ENCODE data around the gene SUPT20H. TPM values are rescaled to one million over a fixed set of nuclear protein-coding genes. Genes with fewer than 3 reads are reported as not detected.
A peak's percentile ranks its signal among the peaks of the same experiment; 100 is the strongest.
"Not testable (repeated sequence)": the region's sequence is repeated elsewhere in the genome, so short reads cannot be mapped to it uniquely, and the experiment has no call there.

Gene SUPT20H
- total RNA-seq, 1 donor from 2014 or later = 9.9 TPM

GRCh38 chr13:37069597-37070103 is 10.2 kb upstream of the SUPT20H start:
- Histone ChIP-seq H3K36me3 (no peaks in the 10 kb centered on the region), H3K4me1 (no peaks in the 10 kb centered on the region), H3K4me3 (no peak overlapping the region), H3K27me3 (no peaks in the 10 kb centered on the region), H3K27ac (no peak overlapping the region), H3K9me3 (no peaks in the 10 kb centered on the region)
- no peak for TF ChIP-seq CTCF (IDR thresholded peaks at IDR 0.05)
- intact Hi-C loops (cut with DNase I) = no loop called here
- DNase-seq (ENCODE audit: low spot score in 2 of 2) = no peak

GRCh38 chr13:37068962-37069361 is 9.5 kb upstream of the SUPT20H start:
- Histone ChIP-seq H3K27me3 (no peaks in the 10 kb centered on the region), H3K36me3 (no peaks in the 10 kb centered on the region), H3K4me1 (no peaks in the 10 kb centered on the region), H3K27ac (no peak overlapping the region), H3K9me3 (no peaks in the 10 kb centered on the region), H3K4me3 (no peak overlapping the region)
- intact Hi-C loops (cut with DNase I) = no loop called here
- no peak for DNase-seq (ENCODE audit: low spot score in 2 of 2)
- TF ChIP-seq CTCF (IDR thresholded peaks at IDR 0.05) = no peak

GRCh38 chr13:37067874-37068273 is 8.4 kb upstream of the SUPT20H start:
- DNase-seq (ENCODE audit: low spot score in 2 of 2) = no peak
- no peaks in the 10 kb centered on the region for H3K36me3 ChIP-seq
- intact Hi-C loops (cut with DNase I) = no loop called here
- no peaks in the 10 kb centered on the region for H3K27me3 ChIP-seq
- H3K27ac ChIP-seq = no peak overlapping the region
- no peaks in the 10 kb centered on the region for H3K4me1 ChIP-seq
- H3K4me3 ChIP-seq = no peak overlapping the region
- no peaks in the 10 kb centered on the region for H3K9me3 ChIP-seq
- no peak for TF ChIP-seq CTCF (IDR thresholded peaks at IDR 0.05)

- Histone ChIP-seq H3K27ac (no peak overlapping the region), H3K4me1 (no peaks in the 10 kb centered on the region), H3K4me3 (no peak overlapping the region), H3K36me3 (no peaks in the 10 kb centered on the region), H3K9me3 (no peaks in the 10 kb centered on the region), H3K27me3 (no peaks in the 10 kb centered on the region)
- intact Hi-C loops (cut with DNase I) = no loop called here
- no peak for DNase-seq (ENCODE audit: low spot score in 2 of 2)
- no peak for TF ChIP-seq CTCF (IDR thresholded peaks at IDR 0.05)
Observed at GRCh38 chr13:37065890-37066526, 6.5 kb upstream of the SUPT20H start.

DNA sequence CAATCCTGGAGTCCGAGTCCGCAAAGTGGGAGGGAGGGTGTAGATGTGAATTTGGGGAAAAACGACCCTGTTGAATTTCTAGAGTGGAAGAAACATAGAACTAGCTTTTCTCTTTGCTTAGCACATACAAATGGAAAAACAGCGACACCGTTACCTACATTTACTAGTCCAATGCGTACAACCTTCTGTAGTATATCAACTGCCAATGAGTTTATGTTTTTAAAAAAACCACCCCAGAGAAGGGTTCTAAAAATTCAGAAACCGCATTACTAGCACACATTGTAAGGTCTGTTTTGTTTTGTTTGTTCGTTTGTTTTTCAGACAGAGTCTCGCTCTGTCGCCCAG is 332 bp upstream of the SUPT20H start:
- intact Hi-C loops (cut with DNase I) = loop anchor here (1.0 to 5.0 kb wide), 2 partner anchors 60 to 1292 kb away; partner anchors contain the start of gene EXOSC8
- H3K9me3 ChIP-seq = no peaks in the 10 kb centered on the region
- H3K4me1 ChIP-seq = peaks cover 7 to 9% of the 10 kb centered on the region in 2 donors
- no peak for TF ChIP-seq CTCF (IDR thresholded peaks at IDR 0.05)
- no peaks in the 10 kb centered on the region for H3K36me3 ChIP-seq
- peak overlapping the region; percentile 70 to 85 for H3K4me3 ChIP-seq
- H3K27ac ChIP-seq = peak overlapping the region; percentile 89
- H3K27me3 ChIP-seq = no peaks in the 10 kb centered on the region
- DNase-seq (ENCODE audit: low spot score in 2 of 2) = no peak

DNA sequence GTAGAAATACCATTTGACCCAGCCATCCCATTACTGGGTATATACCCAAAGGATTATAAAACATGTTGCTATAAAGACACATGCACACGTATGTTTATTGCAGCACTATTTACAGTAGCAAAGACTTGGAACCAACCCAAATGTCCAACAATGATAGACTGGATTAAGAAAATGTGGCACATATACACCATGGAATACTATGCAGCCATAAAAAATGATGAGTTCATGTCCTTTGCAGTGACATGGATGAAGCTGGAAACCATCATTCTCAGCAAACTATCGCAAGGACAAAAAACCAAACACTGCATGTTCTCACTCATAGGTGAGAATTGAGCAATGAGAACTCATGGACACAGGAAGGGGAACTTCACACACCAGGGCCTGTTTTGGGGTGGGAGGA is 3.3 kb downstream of the SUPT20H start:
- H3K4me1 ChIP-seq; intact Hi-C loops (cut with DNase I); H3K9me3 ChIP-seq; H3K27me3 ChIP-seq; H3K27ac ChIP-seq; H3K36me3 ChIP-seq; DNase-seq (ENCODE audit: low spot score in 2 of 2); H3K4me3 ChIP-seq: not testable (repeated sequence)

GRCh38 chr13:37053111-37053510 is 6.4 kb downstream of the SUPT20H start:
- H3K9me3 ChIP-seq; H3K4me1 ChIP-seq; DNase-seq (ENCODE audit: low spot score in 2 of 2); intact Hi-C loops (cut with DNase I); H3K27me3 ChIP-seq; H3K4me3 ChIP-seq; H3K27ac ChIP-seq; H3K36me3 ChIP-seq: not testable (repeated sequence)

Data from ascending aorta (tissue), 2 donors.